ENCODE results near the gene STBD1. TPM values are rescaled to one million over a fixed set of nuclear protein-coding genes. Genes with fewer than 3 reads are reported as not detected.

Gene STBD1
- total RNA-seq, 1 experiment from 2014 or later, result not detected

DNA sequence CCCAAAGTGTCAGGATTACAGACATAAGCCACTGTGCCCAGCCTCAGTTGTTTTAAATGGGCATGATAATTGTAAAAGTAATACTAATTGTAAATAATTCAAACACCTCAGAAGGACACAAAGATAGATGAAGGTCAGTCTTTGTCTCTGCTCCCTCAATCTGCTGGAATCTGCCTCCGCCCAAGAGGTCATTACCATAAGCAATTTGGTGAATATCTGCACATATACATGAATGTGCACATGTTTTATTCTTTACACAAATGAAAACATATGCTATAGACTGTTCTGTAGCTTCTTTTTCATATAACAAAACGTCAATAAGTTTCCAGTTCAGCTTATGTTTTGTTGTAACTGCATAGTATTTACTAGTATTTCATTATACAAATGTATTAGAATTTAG lies 7.0 kb downstream of the STBD1 start:
- no peak overlapping the region for H3K27ac ChIP-seq (ENCODE audit: low read depth, low read length, poor library complexity, severe bottlenecking)
- BruUV-seq (replicated peaks), result no TSS peak
- no peak for DNase-seq (ENCODE audit: low spot score)
- no peaks in the 10 kb centered on the region for H3K27me3 ChIP-seq (replicated peaks; ENCODE audit: insufficient read depth, low read depth, low read length, poor library complexity)
- intact Hi-C loops (cut with micrococcal nuclease; ENCODE audit: unreplicated experiment), result no loop called here
- peaks cover 3% of the 10 kb centered on the region for H3K9me3 ChIP-seq (ENCODE audit: low read depth, low read length, poor library complexity, severe bottlenecking)
- H3K4me1 ChIP-seq (ENCODE audit: insufficient read depth, low read length, poor library complexity, severe bottlenecking), result no peaks in the 10 kb centered on the region
- POLR2A ChIA-PET (ENCODE audit: low non-redundant PET), result no interaction called here
- CTCF ChIA-PET, result no interaction called here
- H3K36me3 ChIP-seq (ENCODE audit: insufficient read depth, low read length, poor library complexity, severe bottlenecking), result no peaks in the 10 kb centered on the region
- TF ChIP-seq, protein P1, sequence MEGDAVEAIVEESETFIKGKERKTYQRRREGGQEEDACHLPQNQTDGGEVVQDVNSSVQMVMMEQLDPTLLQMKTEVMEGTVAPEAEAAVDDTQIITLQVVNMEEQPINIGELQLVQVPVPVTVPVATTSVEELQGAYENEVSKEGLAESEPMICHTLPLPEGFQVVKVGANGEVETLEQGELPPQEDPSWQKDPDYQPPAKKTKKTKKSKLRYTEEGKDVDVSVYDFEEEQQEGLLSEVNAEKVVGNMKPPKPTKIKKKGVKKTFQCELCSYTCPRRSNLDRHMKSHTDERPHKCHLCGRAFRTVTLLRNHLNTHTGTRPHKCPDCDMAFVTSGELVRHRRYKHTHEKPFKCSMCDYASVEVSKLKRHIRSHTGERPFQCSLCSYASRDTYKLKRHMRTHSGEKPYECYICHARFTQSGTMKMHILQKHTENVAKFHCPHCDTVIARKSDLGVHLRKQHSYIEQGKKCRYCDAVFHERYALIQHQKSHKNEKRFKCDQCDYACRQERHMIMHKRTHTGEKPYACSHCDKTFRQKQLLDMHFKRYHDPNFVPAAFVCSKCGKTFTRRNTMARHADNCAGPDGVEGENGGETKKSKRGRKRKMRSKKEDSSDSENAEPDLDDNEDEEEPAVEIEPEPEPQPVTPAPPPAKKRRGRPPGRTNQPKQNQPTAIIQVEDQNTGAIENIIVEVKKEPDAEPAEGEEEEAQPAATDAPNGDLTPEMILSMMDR (conservative IDR thresholded peaks at IDR 0.05; ENCODE audit: low read depth, low read length), result no peak
- TF ChIP-seq EZH2 (IDR thresholded peaks at IDR 0.05; ENCODE audit: borderline replicate concordance, low read depth, low read length, poor library complexity, severe bottlenecking), result no peak
- no peak overlapping the region for H3K4me3 ChIP-seq (ENCODE audit: low read depth, low read length, poor library complexity, severe bottlenecking)

DNA sequence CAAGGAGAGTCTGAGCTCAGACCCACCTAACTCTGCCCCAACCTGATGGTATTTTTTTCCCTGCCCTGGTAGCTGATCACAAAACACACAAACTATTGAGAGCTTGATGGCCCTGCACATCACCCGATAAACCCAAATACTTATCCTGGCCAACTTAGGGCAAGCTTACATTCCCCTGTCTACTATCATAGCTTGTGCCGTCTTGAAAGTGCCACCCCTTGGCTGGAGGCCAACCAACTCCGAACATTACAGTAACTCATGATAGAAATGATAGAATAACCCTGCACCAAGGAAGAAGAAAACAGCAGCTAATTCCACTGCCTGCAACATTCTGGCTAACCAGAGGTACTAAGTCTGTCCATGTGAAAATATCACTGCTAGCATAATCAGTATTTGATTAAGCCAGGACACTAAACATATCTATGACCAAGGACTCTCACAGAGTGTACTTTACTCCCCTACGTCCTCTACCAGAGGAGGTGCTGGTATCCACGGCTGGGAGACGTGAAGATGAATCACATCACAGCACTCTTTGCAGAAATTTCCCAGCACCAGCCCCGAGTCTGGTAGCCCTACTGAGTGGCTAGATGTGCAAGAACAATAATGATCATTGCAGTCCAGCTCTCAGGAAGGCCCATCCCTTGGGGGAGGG lies 8.9 kb downstream of the STBD1 start:
- TF ChIP-seq, protein P1 (conservative IDR thresholded peaks at IDR 0.05; ENCODE audit: low read depth, low read length), result no peak
- no peak for TF ChIP-seq EZH2 (IDR thresholded peaks at IDR 0.05; ENCODE audit: borderline replicate concordance, low read depth, low read length, poor library complexity, severe bottlenecking)
- no peak for DNase-seq (ENCODE audit: low spot score)
- ChIA-PET POLR2A (ENCODE audit: low non-redundant PET) (no interaction called here), CTCF (no interaction called here)
- BruUV-seq (replicated peaks), result no TSS peak
- no peak overlapping the region for H3K27ac ChIP-seq (ENCODE audit: low read depth, low read length, poor library complexity, severe bottlenecking)
- intact Hi-C loops (cut with micrococcal nuclease; ENCODE audit: unreplicated experiment), result no loop called here
- H3K9me3 ChIP-seq (ENCODE audit: low read depth, low read length, poor library complexity, severe bottlenecking), result peaks cover 3% of the 10 kb centered on the region
- H3K4me1 ChIP-seq (ENCODE audit: insufficient read depth, low read length, poor library complexity, severe bottlenecking), result no peaks in the 10 kb centered on the region
- no peaks in the 10 kb centered on the region for H3K27me3 ChIP-seq (replicated peaks; ENCODE audit: insufficient read depth, low read depth, low read length, poor library complexity)
- H3K36me3 ChIP-seq (ENCODE audit: insufficient read depth, low read length, poor library complexity, severe bottlenecking), result no peaks in the 10 kb centered on the region
- H3K4me3 ChIP-seq (ENCODE audit: low read depth, low read length, poor library complexity, severe bottlenecking), result no peak overlapping the region

DNA sequence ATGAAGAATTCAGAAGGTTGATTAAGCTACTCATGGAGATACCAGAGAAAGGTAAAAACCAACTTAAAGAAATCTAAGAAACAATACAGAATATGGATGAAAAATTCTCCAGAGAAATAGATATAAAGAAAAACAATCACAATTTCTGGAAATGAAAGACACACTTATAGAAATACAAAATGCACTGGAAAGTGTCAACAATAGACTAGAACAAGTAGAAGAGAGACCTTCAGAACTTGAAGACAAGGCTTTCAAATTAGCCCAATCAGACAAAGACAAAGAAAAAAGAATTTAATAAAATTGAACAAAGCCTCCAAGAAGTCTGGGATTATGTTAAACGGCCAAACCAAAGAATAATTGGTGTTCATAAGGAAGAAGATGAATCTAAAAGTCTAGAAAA lies 9.6 kb downstream of the STBD1 start:
- no peak for TF ChIP-seq EZH2 (IDR thresholded peaks at IDR 0.05; ENCODE audit: borderline replicate concordance, low read depth, low read length, poor library complexity, severe bottlenecking)
- TF ChIP-seq, protein P1 (conservative IDR thresholded peaks at IDR 0.05; ENCODE audit: low read depth, low read length), result no peak
- ChIA-PET POLR2A (ENCODE audit: low non-redundant PET) (no interaction called here), CTCF (no interaction called here)
- Histone ChIP-seq H3K9me3 (ENCODE audit: low read depth, low read length, poor library complexity, severe bottlenecking) (peaks cover 3% of the 10 kb centered on the region), H3K36me3 (ENCODE audit: insufficient read depth, low read length, poor library complexity, severe bottlenecking) (no peaks in the 10 kb centered on the region), H3K4me1 (ENCODE audit: insufficient read depth, low read length, poor library complexity, severe bottlenecking) (no peaks in the 10 kb centered on the region), H3K27ac (ENCODE audit: low read depth, low read length, poor library complexity, severe bottlenecking) (no peak overlapping the region), H3K4me3 (ENCODE audit: low read depth, low read length, poor library complexity, severe bottlenecking) (no peak overlapping the region), H3K27me3 (replicated peaks; ENCODE audit: insufficient read depth, low read depth, low read length, poor library complexity) (no peaks in the 10 kb centered on the region)
- intact Hi-C loops (cut with micrococcal nuclease; ENCODE audit: unreplicated experiment), result no loop called here
- no peak for DNase-seq (ENCODE audit: low spot score)
- no TSS peak for BruUV-seq (replicated peaks)

Data from A673 (cell line).